Heart right ventricle (tissue), 16 donors: ENCODE measurements around the gene TXK. TPM values are rescaled to one million over a fixed set of nuclear protein-coding genes. Genes with fewer than 3 reads are reported as not detected.

Experiments used
- ATAC-seq, 8 donors: fragments of 200-7000 bp; cut with Tn5 transposase; one replicate each; pipeline ENCODE4 v1.9.1; 2020; ENCODE audit warnings: mild to moderate bottlenecking in 8 of 8, moderate library complexity in 8 of 8, moderate number of reproducible peaks in 1 of 8
- DNase-seq, 2 donors: peaks; one replicate each; pipeline ENCODE4 v3.0.0-alpha.2; 2020
- H3K27ac ChIP-seq, 10 donors: fragments of 200-600 bp; sonication (generic) in 2 of 10; one replicate each; pipeline versions ENCODE4 v1.5.0 to v1.8.0; 2020 to 2022; ENCODE audit warnings: mild to moderate bottlenecking in 3 of 10
- H3K27me3 ChIP-seq, 7 donors: fragments of 200-600 bp; one replicate each; pipeline ENCODE4 v1.8.0; 2021 to 2022; ENCODE audit warnings: mild to moderate bottlenecking in 2 of 7
- H3K36me3 ChIP-seq, 9 donors: fragments of 200-600 bp; sonication (generic) in 1 of 9; one replicate each; pipeline versions ENCODE4 v1.5.0 to v1.8.0; 2020 to 2022; ENCODE audit warnings: mild to moderate bottlenecking in 2 of 9
- H3K4me1 ChIP-seq, 9 donors: fragments of 200-600 bp; sonication (generic) in 1 of 9; one replicate each; pipeline versions ENCODE4 v1.5.0 to v1.8.0; 2020 to 2022; ENCODE audit warnings: mild to moderate bottlenecking in 4 of 9
- H3K4me3 ChIP-seq, 10 donors: fragments of 200-600 bp; sonication (generic) in 2 of 10; one replicate each; pipeline versions ENCODE4 v1.5.0 to v1.8.0; 2020 to 2022; ENCODE audit warnings: mild to moderate bottlenecking in 7 of 10, moderate library complexity in 2 of 10
- H3K9me3 ChIP-seq, 11 donors: fragments of 200-600 bp in 10 of 11; sonication (generic) in 2 of 11; one replicate each; pipeline versions ENCODE4 v1.5.0 to v1.8.0; 2013 to 2022; ENCODE audit warnings: mild to moderate bottlenecking in 2 of 11, control low read depth in 1 of 11, moderate library complexity in 1 of 11
- CTCF ChIP-seq, 9 donors: fragments of 200-600 bp; sonication (generic) in 2 of 9; IDR thresholded peaks; one replicate each; pipeline versions ENCODE4 v1.5.0 to v1.8.0; 2021 to 2022; ENCODE audit warnings: antibody characterized with exemption in 9 of 9, mild to moderate bottlenecking in 5 of 9, moderate library complexity in 1 of 9
- WGBS, 2 donors: extraction: QIAGEN DNeasy Blood & Tissue Kit; methylation state at CpG; one replicate each; pipeline ENCODE4 v1.1.7; 2013; ENCODE audit warnings: inconsistent platforms in 1 of 2; 5-methylcytosine and 5-hydroxymethylcytosine counted together
- intact Hi-C, 10 donors: fragments of 100-400 bp; cut with DNase I; formaldehyde crosslinking; loops; one replicate each; pipeline versions ENCODE4 v1.11.1 to v1.14.2; 2022
- polyA plus RNA-seq, 2 donors: library from polyadenylated mRNA; stranded (reverse); fragments of 200-250 nt; gene quantifications; one replicate each; pipeline ENCODE4 v1.2.3, GENCODE V29; 2013
- total RNA-seq, 10 donors: library from RNA; stranded (reverse); fragmentation: NEBNext Ultra II Directional in 3 of 10; extraction: Animal tissue kit (Norgen Biotek cat#: 25700) in 3 of 10; gene quantifications; one replicate each; pipeline versions ENCODE4 v1.2.1 to v1.2.4, GENCODE V29; 2021 to 2023
- donor health status: Arrhythmogenic right ventricular cardiomyopathy.
- donor health status: ischemic (EF 13 %, LVEDD 7.1; RV severe dilation, severe dysfunction).
- donor health status: healthy with polysubstance abuse.
- donor health status: DM: no; HTN: yes; CAD: no.
- donor health status: DM: no; HTN: no; CAD: no.
- donor health status: ischemic (EF 25% LVEDD 6.9; RV normal size, moderate dysfunction).
- donor health status: ischemic (EF 25% LVEDD 5.7; RV mildly dilated, moderate dysfunction).
- donor health status: healthy.
- donor health status: DM: yes; HTN: yes; CAD: no.
- donor health status: Ischemic cardiomyopathy.
- donor health status: ischemic (EF 35%, LVEDD 5.7; RV mildly dilated, moderate dysfunction).
- donor health status: nonischemic (EF 11% LVEDD 7.7; RV severe dilation, severe dysfunction).
- donor health status: DM: yes; HTN: yes; CAD: no.
- donor health status: PGD.
- donor health status: ischemic (EF 29% LVEDD 5.4; RV normal size, mild dysfunction).
- donor health status: nonischemic (EF 23%, LVEDD 6.1; RV moderate dilation, normal function).

TXK gene
- total and polyA plus RNA-seq, 12 donors = 0.33 to 2.9 (median 0.85) TPM; not detected in 1

GRCh38 chr4:48039561-48039960 is 94.5 kb downstream of the TXK start:
- no peak for TF ChIP-seq CTCF (IDR thresholded peaks at IDR 0.05)
- ATAC-seq (no peak), DNase-seq (no peak)
- H3K4me1 ChIP-seq = peaks cover 0 to 4% (median 0%) of the 10 kb centered on the region in 9 donors
- H3K36me3 ChIP-seq = no peaks in the 10 kb centered on the region
- no peak overlapping the region for H3K27ac ChIP-seq
- H3K9me3 ChIP-seq = no peaks in the 10 kb centered on the region
- peaks cover 0 to 15% (median 0%) of the 10 kb centered on the region in 7 donors for H3K27me3 ChIP-seq
- no peak overlapping the region for H3K4me3 ChIP-seq
- intact Hi-C loops = no loop called here

- intact Hi-C loops = no loop called here
- ATAC-seq = no peak
- no peak overlapping the region for H3K27ac ChIP-seq
- no peak for DNase-seq
- H3K27me3 ChIP-seq = peaks cover 0 to 10% (median 0%) of the 10 kb centered on the region in 7 donors
- H3K4me3 ChIP-seq = no peak overlapping the region
- 22 to 35% methylated on average over 2 of the region's 2 CpGs for WGBS, 2 donors
- no peaks in the 10 kb centered on the region for H3K36me3 ChIP-seq
- no peak for TF ChIP-seq CTCF (IDR thresholded peaks at IDR 0.05)
- H3K9me3 ChIP-seq = no peaks in the 10 kb centered on the region
- H3K4me1 ChIP-seq = peaks cover 0 to 4% (median 0%) of the 10 kb centered on the region in 9 donors
These were observed 95.4 kb downstream of the TXK start for GRCh38 chr4:48038666-48039065.

GRCh38 chr4:48037117-48037462 is 97.0 kb downstream of the TXK start:
- intact Hi-C loops = no loop called here
- H3K4me1 ChIP-seq = peaks cover 0 to 8% (median 0%) of the 10 kb centered on the region in 9 donors
- H3K27me3 ChIP-seq = no peaks in the 10 kb centered on the region
- DNase-seq (no peak), ATAC-seq (no peak)
- TF ChIP-seq CTCF (IDR thresholded peaks at IDR 0.05) = no peak
- no peak overlapping the region for H3K4me3 ChIP-seq
- H3K9me3 ChIP-seq = no peaks in the 10 kb centered on the region
- H3K27ac ChIP-seq = no peak overlapping the region
- no peaks in the 10 kb centered on the region for H3K36me3 ChIP-seq
- WGBS, 2 donors = 63 to 78% methylated on average over 2 of the region's 2 CpGs

GRCh38 chr4:48035952-48036351 is 98.1 kb downstream of the TXK start:
- no peak for DNase-seq
- no peak overlapping the region for H3K27ac ChIP-seq
- no peaks in the 10 kb centered on the region for H3K9me3 ChIP-seq
- H3K4me1 ChIP-seq = peaks cover 0 to 8% (median 0%) of the 10 kb centered on the region in 9 donors
- no peaks in the 10 kb centered on the region for H3K27me3 ChIP-seq
- 85 to 90% methylated on average over 3 of the region's 3 CpGs for WGBS, 2 donors
- no peaks in the 10 kb centered on the region for H3K36me3 ChIP-seq
- ATAC-seq = no peak
- intact Hi-C loops = no loop called here
- H3K4me3 ChIP-seq = no peak overlapping the region
- no peak for TF ChIP-seq CTCF (IDR thresholded peaks at IDR 0.05)
